GM18511 (cell line): ENCODE results near the gene BMP7.
"Not testable (repeated sequence)": the region's sequence is repeated elsewhere in the genome, so short reads cannot be mapped to it uniquely, and the experiment has no call there.

ENCODE experiments used
- ATAC-seq: cut with Tn5 transposase; IDR thresholded peaks from one replicate; pipeline ENCODE4 v1.9.1; 2021; ENCODE audit warnings: mild to moderate bottlenecking, moderate library complexity; ENCODE audit not compliant: unreplicated experiment

BMP7 gene

GRCh38 chr20:57268399-57269076 lies 2.1 kb upstream of the BMP7 start:
- ATAC-seq, result no peak

GRCh38 chr20:57267158-57267821 lies 849 bp upstream of the BMP7 start:
- ATAC-seq, result no peak

- ATAC-seq, result no peak
Measured at GRCh38 chr20:57265997-57266290, 497 bp downstream of the BMP7 start.

GRCh38 chr20:57265336-57265996 lies 975 bp downstream of the BMP7 start:
- no peak for ATAC-seq

GRCh38 chr20:57264908-57265335 lies 1.5 kb downstream of the BMP7 start:
- ATAC-seq, result not testable (repeated sequence)

- ATAC-seq, result no peak
Measured at GRCh38 chr20:57263801-57264792, 2.3 kb downstream of the BMP7 start.

GRCh38 chr20:57262784-57263609 lies 3.4 kb downstream of the BMP7 start:
- ATAC-seq, result no peak

GRCh38 chr20:57262301-57262700 lies 4.1 kb downstream of the BMP7 start:
- ATAC-seq, result no peak

- ATAC-seq, result no peak
Measured at GRCh38 chr20:57261457-57262251, 4.8 kb downstream of the BMP7 start.

- no peak for ATAC-seq
Measured at GRCh38 chr20:57260934-57261333, 5.5 kb downstream of the BMP7 start.

GRCh38 chr20:57259938-57260921 lies 6.2 kb downstream of the BMP7 start:
- ATAC-seq, result no peak

GRCh38 chr20:57259121-57259937 lies 7.1 kb downstream of the BMP7 start:
- ATAC-seq, result no peak

GRCh38 chr20:57257701-57258453 lies 8.6 kb downstream of the BMP7 start:
- ATAC-seq, result no peak

GRCh38 chr20:57256908-57257307 lies 9.5 kb downstream of the BMP7 start:
- ATAC-seq, result no peak

- ATAC-seq, result no peak
Measured at GRCh38 chr20:57256205-57256604, 10.2 kb downstream of the BMP7 start.

- no peak for ATAC-seq
Measured at GRCh38 chr20:57255183-57255582, 11.3 kb downstream of the BMP7 start.
